IPS-18c (cell line): ENCODE measurements around the gene SOX9.
"Not testable (repeated sequence)": the region's sequence is repeated elsewhere in the genome, so short reads cannot be mapped to it uniquely, and the experiment has no call there.

Experiments used
- H3K4me3 ChIP-seq: 2 replicates; pipeline ENCODE4 v1.7.0; 2013; ENCODE audit warnings: low read depth, mild to moderate bottlenecking, low read length, moderate library complexity; ENCODE audit not compliant: insufficient read depth
- H3K9me3 ChIP-seq: one replicate; pipeline ENCODE4 v1.6.1; 2013; ENCODE audit warnings: mild to moderate bottlenecking, low read length, moderate library complexity; ENCODE audit not compliant: control insufficient read depth, insufficient read depth

The SOX9 gene

DNA sequence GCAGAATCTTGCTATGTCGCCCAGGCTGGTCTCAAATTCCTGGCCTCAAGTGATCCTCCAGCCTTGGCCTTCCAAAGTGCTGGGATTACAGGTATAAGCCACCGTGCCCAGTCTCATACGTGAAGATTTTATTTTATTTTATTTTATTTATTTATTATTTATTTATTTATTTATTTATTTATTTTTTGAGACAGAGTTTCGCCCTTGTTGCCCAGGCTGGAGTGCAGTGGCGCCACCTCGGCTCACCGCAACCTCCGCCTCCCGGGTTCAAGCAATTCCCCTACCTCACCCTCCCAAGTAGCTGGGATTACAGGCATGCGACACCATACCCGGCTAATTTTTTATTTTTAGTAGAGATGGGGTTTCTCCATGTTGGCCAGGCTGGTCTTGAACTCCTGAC is 21.3 kb downstream of the SOX9 start:
- H3K4me3 ChIP-seq, H3K9me3 ChIP-seq: not testable (repeated sequence)

DNA sequence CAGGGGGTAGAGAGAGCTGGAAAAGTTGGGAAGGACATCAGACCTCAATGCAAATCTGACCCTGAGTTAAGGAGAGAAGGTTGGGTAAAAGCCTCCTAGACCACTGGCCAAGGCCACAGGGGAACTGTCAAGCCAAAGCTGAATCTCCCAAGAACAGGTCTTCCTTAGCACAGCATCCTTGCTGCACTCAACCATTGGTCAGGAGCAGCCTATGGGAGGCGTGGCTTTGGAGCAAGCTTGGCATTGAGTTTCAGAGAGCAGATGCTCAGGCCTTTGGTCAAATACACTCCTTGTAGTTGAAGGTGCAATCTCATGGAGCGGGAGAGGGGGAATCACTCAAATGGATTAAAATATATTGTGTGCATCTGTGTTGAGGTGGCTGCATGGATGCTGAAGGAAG is 21.8 kb downstream of the SOX9 start:
- no peak overlapping the region for H3K4me3 ChIP-seq

DNA sequence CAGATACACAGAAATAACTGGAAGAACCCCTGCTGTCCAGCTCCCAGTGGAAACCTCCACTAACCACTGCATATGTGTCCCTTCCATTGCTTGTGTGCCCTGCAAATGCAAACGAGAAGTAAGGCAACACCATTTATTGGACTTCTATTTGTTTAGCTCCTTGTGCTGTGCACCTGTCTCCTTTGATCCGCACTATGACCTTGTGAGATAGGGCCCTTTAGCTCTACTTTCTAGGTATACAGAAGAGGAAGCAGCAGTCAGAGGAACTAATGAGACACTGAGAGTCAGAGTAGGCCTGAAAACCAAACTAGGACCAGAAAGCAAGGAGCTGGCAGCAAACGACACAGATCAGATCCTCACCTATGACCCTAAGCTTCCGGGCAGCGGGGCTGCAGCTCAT is 22.4 kb downstream of the SOX9 start:
- H3K4me3 ChIP-seq = no peak overlapping the region

More for the DNA sequence above, 21.8 kb downstream of the SOX9 start:
- peaks cover 3% of the 10 kb centered on the region for H3K9me3 ChIP-seq

DNA sequence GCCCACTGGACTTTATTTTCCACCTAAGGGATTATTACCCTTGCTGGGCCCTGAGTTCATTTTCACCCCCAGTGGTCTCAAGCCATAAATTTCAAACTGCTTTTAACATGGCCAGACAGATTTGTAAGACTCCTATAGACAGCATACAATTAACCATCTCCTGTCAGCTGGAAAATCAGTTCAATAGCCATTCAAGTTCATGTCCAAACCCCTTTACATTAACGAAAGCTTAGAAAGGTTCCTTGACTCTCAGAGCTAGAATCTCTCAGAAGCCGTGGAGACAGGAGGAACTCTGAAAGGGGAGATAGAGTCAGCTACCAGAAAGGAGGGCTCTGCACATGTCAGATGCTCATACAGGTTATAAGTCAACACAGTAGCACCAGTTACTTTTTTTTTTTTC is 23.3 kb downstream of the SOX9 start:
- H3K4me3 ChIP-seq = no peak overlapping the region
- peaks cover 3% of the 10 kb centered on the region for H3K9me3 ChIP-seq

More for the DNA sequence above, 22.4 kb downstream of the SOX9 start:
- peaks cover 3% of the 10 kb centered on the region for H3K9me3 ChIP-seq

DNA sequence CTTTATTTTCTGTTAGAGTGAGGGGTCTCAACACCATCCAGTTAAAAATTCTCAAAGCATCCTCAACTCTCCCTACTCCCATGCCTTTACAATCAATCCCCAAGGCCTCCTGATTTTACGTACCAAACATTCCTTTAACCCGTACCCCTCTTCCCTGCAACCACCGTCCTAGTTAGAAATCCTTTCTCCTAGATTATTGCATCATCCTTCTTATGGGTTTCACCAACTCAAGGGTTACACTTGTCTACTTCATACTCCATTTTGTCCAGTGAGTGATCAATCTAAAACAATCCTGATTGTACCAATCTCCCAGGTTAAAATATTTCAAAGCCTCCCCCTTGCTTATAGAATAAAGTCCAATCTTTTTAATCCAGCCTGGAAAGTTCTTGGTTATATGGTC is 24.7 kb downstream of the SOX9 start:
- Histone ChIP-seq H3K4me3 (no peak overlapping the region), H3K9me3 (no peaks in the 10 kb centered on the region)

DNA sequence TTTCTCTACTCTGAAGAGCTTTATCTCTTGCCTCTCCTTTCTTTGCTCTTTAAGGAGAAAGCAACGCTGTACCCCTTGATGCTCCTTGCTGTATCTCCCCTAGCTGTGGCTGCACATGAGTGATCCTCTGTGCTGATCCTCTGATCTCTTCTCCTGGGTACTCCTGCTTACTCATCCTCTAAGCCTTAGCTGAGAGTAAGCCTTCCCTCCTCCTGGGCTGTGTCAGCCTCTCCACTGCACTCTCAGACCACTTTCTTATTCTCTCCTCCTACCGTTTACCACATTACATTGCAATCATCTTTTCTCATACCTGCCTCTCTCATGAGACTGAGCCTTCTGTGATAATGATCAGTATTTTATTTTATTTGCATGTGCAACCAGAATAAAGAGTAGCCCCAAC is 25.1 kb downstream of the SOX9 start:
- Histone ChIP-seq H3K9me3 (no peaks in the 10 kb centered on the region), H3K4me3 (no peak overlapping the region)

DNA sequence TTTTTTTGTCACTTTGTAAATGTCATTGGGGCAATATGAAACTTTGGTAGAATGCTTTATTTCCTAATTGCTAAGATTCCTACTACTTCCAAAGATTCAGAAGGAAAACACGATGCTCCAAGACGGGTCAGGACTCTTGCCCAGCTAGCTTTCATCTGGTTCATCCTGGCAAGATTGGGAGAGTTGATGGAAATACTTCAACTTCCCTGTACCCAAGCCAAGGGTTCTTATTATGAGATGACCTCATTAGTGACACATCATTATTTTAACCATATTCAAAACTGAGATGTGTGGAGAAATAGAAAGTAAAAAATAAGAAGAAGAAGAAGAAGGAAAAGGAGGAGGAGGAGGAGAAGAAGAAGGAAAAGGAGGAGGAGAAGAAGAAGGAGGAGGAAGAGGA is 25.6 kb downstream of the SOX9 start:
- Histone ChIP-seq H3K9me3 (no peaks in the 10 kb centered on the region), H3K4me3 (no peak overlapping the region)

DNA sequence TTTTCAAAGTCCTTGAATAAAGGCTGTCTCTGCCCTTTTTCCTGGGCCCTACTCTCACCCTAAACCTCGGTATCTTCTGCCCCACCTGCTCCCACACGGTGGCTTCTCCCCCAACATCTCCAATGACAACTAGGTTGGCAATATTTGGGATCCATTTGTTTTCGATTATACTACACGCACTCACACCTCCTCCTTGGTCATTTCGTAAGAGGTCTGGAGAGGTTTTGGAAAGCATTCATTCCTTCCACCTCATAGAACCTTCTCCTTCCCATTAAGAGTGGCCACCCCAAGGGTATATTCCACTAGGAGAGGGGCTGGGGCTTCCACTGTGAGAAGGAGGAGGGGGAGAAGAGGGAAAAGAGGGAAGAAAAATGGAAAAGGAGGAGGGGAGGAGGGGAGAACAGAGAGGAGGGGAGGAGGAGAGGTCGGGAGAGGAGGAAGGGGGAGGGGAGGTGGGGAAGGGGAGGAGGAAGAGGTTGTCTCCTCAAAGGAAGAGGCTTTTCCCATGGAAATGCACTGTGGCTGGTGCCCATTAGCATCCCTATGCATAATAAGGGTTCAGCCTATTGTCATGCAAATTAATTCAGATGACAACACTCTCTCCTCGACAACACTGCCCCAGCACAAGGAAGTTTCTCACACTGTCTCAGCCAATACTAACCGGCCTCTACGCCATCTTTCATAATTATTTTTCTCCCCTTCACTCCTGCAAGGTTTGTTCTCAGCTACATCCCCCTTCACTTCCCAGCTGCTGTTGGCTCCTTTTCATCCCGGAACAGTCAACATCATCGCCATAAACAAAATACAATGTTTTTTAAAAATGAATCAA is 30.0 kb downstream of the SOX9 start:
- Histone ChIP-seq H3K4me3 (no peak overlapping the region), H3K9me3 (no peaks in the 10 kb centered on the region)

DNA sequence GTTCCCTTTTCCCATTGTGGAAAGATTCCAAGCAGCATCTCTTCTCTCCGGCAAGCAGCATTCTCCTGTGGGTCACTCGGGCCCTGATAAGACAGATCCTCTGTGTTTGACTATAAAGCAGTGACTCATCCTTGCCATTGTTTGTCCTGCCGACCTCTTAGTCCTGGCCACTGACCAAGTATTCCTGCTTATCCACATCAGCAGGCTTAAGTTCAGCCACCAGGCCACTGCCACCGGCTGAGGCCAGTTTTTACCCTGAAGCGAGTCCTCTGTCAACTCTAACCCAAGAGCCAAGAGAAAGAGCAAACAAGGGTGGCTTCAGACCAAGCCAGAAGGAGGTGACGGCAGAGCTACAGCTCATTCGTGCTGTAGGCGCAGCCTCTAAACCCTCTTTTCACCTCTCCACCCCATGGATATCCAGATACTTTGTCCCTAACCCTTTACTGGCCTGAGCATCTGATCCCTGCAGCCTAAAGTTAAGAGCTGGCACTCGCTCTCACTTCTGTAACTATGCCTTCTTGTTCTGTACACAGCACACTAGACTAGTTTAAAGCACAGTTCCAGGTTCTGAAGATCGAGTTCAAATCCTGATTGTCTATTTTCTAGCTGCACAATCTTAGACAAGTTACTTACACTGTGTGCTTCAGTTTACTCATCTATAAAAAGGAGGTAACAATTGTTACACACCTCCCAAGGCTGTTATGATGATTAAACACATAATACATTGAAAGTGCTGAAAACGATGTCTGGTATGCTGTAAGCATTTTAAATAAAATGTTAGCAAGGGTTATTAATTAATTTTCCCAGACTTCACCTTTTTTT is 31.0 kb downstream of the SOX9 start:
- Histone ChIP-seq H3K4me3 (no peak overlapping the region), H3K9me3 (no peaks in the 10 kb centered on the region)

DNA sequence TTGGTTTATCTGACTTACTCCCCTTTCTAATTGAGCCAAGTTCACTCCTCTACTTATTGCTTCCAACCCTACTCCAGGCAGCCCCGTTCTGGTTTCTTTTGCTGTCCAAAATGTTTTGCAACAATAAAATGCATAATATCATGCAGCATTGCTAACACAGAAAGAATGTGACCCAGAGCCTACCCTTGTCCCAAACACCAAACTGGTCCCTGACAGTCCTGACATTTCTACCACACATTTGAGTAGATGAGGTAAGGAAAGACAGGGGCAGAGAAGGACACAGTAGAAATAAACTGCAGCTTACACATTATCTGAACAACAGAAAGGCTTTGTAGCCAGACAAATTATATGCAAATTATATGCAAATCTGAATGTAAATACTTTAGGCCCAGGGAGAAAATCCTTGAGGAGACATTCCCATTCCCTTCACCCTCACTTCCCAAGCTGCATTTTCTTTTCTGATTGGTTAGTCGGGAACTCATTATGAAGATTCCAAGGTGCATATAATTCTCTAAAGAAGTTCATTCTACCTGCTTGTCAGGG is 31.6 kb downstream of the SOX9 start:
- no peak overlapping the region for H3K4me3 ChIP-seq
- no peaks in the 10 kb centered on the region for H3K9me3 ChIP-seq

DNA sequence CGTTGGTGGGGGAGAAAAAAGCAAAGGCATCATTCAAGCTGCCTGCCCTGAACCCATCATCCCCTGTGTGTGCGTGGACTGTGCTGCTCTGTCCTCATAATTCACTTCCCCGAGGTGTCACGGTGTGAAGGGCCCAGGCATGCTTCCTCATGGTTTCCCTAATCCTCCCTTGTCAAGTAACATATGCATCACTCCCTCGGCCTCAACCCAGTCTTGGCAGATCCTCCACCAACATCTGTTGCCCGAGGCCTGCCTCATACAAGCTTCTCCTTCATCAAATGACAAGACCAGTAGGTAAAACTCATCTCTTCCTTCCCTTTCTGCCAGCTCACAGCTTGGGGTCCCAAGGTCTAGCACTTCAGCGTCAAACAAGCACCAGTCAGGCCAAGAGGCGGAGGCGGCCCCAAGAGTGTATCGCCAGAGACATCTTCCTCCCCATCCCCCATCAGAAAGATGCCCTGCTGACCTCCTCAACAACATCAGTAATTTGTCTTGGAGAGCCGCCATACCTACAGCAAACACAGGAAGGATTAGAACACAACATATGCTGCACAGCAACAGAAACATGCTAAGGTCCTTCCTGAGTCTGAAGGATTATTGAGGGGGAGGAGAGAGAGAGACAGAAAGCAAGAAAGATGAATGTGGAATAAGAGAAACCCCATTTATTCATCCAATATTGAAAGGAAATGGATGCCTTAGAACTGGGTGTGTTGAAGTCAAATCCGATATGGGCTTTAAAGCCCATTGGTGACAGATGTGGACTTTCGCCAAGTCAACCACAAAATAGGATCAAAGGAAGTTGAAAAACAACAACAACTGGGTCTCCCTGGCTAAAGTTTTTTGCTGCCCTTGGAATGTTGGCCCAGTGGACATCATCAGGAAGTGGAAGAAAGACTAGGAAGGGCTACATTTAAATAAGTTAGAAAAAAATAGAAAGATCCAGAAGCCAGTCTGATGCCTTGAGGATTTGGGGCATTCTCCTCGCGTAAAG is 38.4 kb downstream of the SOX9 start:
- no peaks in the 10 kb centered on the region for H3K9me3 ChIP-seq
- no peak overlapping the region for H3K4me3 ChIP-seq

DNA sequence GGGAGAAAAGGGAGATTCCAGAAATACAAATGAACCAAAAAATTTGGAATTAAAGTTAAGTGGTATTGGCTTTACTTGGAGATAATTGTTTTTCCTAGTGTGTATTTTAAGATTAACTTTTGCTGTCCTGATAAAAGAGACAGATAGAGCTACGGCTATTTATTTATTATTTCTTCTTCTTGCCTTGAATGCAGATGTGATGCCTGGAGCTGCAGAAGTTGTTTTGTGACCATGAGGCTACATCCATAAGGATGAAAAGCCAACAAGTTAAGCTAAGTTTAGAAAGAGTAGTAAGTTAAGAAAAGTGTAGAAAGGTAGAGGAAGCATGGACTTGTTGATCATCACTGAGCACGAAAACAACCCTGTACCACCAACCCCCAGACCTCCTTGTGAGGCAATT is 41.7 kb downstream of the SOX9 start:
- Histone ChIP-seq H3K9me3 (no peaks in the 10 kb centered on the region), H3K4me3 (no peak overlapping the region)

DNA sequence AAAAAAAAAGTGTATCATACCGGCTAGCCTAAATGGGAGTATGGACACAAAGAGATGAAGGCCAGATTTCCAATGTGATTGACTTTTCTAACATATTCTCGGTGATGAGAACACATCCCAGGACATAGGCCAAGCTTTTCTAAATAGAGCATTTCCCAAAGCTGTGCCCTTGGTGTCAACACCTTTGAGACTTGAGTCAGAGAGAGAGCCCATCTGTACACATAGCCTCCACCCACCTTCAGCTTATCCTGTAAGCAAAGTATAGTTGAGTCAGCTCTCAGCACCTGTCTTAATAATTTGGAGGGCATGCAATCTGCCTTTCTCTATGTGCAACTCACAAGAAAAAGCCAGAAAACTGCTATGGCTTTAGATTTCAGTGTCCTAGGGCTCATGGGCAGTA is 42.7 kb downstream of the SOX9 start:
- no peaks in the 10 kb centered on the region for H3K9me3 ChIP-seq
- H3K4me3 ChIP-seq = no peak overlapping the region

DNA sequence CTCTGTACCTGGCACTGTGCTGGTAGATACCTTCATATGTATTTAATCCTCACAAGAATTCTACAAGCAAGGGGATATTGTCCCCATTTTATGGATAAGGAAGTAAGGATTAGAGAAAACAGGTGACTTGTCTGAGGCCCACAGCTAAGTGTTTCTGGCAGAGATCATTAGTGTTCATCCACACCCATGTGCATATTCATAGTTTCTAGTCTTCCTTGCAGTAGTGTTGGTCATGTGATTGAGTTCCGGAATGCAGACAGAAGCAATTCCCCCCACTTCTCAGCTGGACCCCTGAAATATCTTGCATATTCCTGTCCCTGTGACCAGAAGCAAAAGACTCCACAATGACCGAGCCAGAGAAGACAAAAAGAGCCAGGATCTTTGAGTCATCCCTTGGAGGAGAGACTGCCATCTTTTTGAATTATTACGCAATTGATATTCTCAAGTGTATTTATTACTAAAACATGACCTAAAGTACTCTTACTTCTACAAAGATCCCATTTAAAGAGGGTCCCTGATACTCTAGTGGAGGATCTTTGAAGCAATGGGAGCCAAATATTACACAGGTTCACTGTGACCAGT is 43.4 kb downstream of the SOX9 start:
- no peaks in the 10 kb centered on the region for H3K9me3 ChIP-seq

DNA sequence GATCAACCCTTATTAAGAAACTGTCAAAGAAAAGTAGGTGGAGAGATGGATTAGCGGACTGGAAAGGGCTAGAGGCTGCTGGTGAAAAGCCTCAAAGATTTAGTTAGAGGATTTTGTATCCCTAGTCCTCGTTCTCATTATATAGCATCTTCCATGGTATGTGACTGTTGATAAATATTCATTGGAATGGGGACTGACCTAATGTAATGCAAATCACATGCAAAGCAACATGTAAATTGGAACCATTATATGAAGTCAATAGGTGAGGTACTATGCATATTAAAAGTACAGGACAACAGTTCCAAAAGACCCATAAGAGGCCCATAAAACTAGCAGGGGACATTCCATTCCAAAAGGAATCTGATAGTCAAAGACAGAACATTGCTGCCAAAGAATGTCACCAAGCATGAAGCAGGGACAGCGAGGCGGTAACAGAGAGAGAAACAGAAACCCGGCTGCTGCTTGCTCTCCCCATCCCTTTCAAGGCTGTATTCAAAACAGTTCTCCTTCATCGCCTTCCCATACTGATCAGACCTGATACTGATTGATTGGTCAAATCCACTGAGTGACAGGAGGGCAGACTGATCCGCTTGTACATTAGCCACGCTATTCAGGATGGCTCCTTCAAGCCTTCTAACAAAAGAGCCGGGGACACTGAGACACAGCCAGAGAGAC is 44.5 kb downstream of the SOX9 start:
- Histone ChIP-seq H3K4me3 (no peak overlapping the region), H3K9me3 (no peaks in the 10 kb centered on the region)

More for the DNA sequence above, 43.4 kb downstream of the SOX9 start:
- H3K4me3 ChIP-seq = no peak overlapping the region

DNA sequence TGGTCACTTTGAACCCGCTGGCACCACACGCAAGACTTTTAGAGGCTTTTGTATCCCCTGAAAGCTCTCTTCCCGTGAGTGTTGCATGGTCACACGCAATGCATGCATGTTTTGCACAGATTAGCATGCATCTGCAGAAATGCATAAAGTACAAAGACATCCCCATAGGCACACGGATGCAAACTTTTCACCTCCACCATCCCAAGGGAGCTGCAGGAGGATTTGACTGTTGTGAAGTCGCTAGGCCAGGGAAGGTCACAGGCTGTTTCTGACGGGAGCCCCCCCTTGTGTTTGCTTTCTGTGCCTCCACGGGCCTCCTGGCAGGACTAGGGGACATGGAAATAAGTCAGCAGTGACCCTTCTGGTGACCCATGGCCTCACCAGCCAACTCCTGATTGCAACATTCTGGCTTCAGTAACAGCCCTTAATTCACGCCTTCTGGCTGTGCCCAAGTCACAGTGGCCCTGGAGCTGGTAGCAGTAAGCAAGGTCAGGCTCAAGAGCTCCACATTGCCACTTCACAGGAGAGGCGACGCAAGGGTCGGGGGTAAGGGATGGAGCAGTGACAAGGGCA is 45.1 kb downstream of the SOX9 start:
- no peak overlapping the region for H3K4me3 ChIP-seq

More for the DNA sequence above, 45.1 kb downstream of the SOX9 start:
- H3K9me3 ChIP-seq = no peaks in the 10 kb centered on the region
